A673 (cell line): Measurements from ENCODE around the gene CCNY.

ENCODE experiments used
- CTCF ChIP-seq: fragments of 300-800, 200-600 bp; sonication (generic); conservative IDR thresholded peaks from 2 replicates; pipeline ENCODE4 v1.5.1; 2017; ENCODE audit warnings: low read depth, mild to moderate bottlenecking, antibody characterized with exemption, low read length, moderate library complexity, mixed read lengths
- EZH2 ChIP-seq: fragments of 200-600 bp; sonication (generic); IDR thresholded peaks from 2 replicates; pipeline ENCODE4 v1.6.1; 2017; ENCODE audit warnings: borderline replicate concordance, low read depth, mild to moderate bottlenecking, mixed read lengths, antibody characterized with exemption, low read length; ENCODE audit not compliant: poor library complexity, severe bottlenecking

- TF ChIP-seq CTCF (no peak), EZH2 (no peak)
These were observed 128.6 kb downstream of the CCNY start for GRCh38 chr10:35464825-35465456.
